C4-2B (cell line): Measurements from ENCODE around the gene TOMM34.

ENCODE experiments used
- H3K27ac ChIP-seq: fragments of 450-650 bp; 2 replicates; pipeline ENCODE4 v1.5.1; 2017
- CTCF ChIP-seq: fragments of 450-650 bp; conservative IDR thresholded peaks from 2 replicates; pipeline ENCODE4 v1.5.1; 2017; ENCODE audit warnings: mild to moderate bottlenecking
- ZFX ChIP-seq: fragments of 450-650 bp; IDR thresholded peaks from 2 replicates; pipeline ENCODE4 v1.6.1; 2017

Gene TOMM34

GRCh38 chr20:44961870-44962267, 1.7 kb upstream of the TOMM34 start:
- TF ChIP-seq CTCF (no peak), ZFX (no peak)
- H3K27ac ChIP-seq: no peak overlapping the region

- no peak overlapping the region for H3K27ac ChIP-seq
- TF ChIP-seq CTCF (no peak), ZFX (no peak)
Measured at GRCh38 chr20:44961011-44961869, 1.0 kb upstream of the TOMM34 start.

GRCh38 chr20:44959638-44960102, 527 bp downstream of the TOMM34 start:
- peak overlapping the region; percentile 86 for H3K27ac ChIP-seq
- TF ChIP-seq CTCF (peak; percentile 17; the same call in 1 of the 2 replicates), ZFX (no peak)

- H3K27ac ChIP-seq: peak overlapping the region; percentile 86; the same call in 1 of the 2 replicates
- TF ChIP-seq CTCF (no peak), ZFX (no peak)
Measured at GRCh38 chr20:44959082-44959637, 1.0 kb downstream of the TOMM34 start.

- no peak overlapping the region for H3K27ac ChIP-seq
- TF ChIP-seq ZFX (no peak), CTCF (no peak)
Measured at GRCh38 chr20:44958276-44958675, 1.9 kb downstream of the TOMM34 start.

GRCh38 chr20:44956410-44956809, 3.8 kb downstream of the TOMM34 start:
- no peak overlapping the region for H3K27ac ChIP-seq
- TF ChIP-seq CTCF (no peak), ZFX (no peak)

- no peak overlapping the region for H3K27ac ChIP-seq
- no peak for TF ChIP-seq CTCF
- TF ChIP-seq ZFX: no peak
Measured at GRCh38 chr20:44955270-44955669, 4.9 kb downstream of the TOMM34 start.
